Measurements from ENCODE around the gene CDK16.

The CDK16 gene

GRCh38 chrX:47209508-47210238 lies 8.8 kb upstream of the CDK16 start:
- no peak for DNase-seq

- no peak for DNase-seq
Observed at GRCh38 chrX:47210661-47211425, 7.6 kb upstream of the CDK16 start.

GRCh38 chrX:47212381-47213293 lies 5.8 kb upstream of the CDK16 start:
- DNase-seq: no peak

GRCh38 chrX:47214435-47215077 lies 3.9 kb upstream of the CDK16 start:
- no peak for DNase-seq

- no peak for DNase-seq
Observed at GRCh38 chrX:47215291-47215900, 3.1 kb upstream of the CDK16 start.

- no peak for DNase-seq
Observed at GRCh38 chrX:47216393-47216925, 2.0 kb upstream of the CDK16 start.

- DNase-seq: peak; percentile 36
Observed at GRCh38 chrX:47217121-47217851, 1.2 kb upstream of the CDK16 start.

GRCh38 chrX:47217852-47218279 lies 615 bp upstream of the CDK16 start:
- peak; percentile 98 for DNase-seq

GRCh38 chrX:47218920-47219815 lies 687 bp downstream of the CDK16 start:
- peak; percentile 63 for DNase-seq

- DNase-seq: no peak
Observed at GRCh38 chrX:47221756-47222155, 3.3 kb downstream of the CDK16 start.

GRCh38 chrX:47222751-47223350 lies 4.4 kb downstream of the CDK16 start:
- no peak for DNase-seq

- DNase-seq: no peak
Observed at GRCh38 chrX:47223476-47224250, 5.2 kb downstream of the CDK16 start.

GRCh38 chrX:47224266-47224895 lies 5.9 kb downstream of the CDK16 start:
- no peak for DNase-seq

GRCh38 chrX:47224896-47225290 lies 6.4 kb downstream of the CDK16 start:
- no peak for DNase-seq

GRCh38 chrX:47226071-47226470 lies 7.6 kb downstream of the CDK16 start:
- no peak for DNase-seq

GRCh38 chrX:47226531-47227333 lies 8.3 kb downstream of the CDK16 start:
- DNase-seq: no peak

GRCh38 chrX:47227334-47227583 lies 8.8 kb downstream of the CDK16 start:
- no peak for DNase-seq
